Neural progenitor cell (in vitro differentiated cells): ENCODE data around the gene SRRM4.

ENCODE experiments used
- EZH2 ChIP-seq: fragments of 200-600 bp; sonication (generic); IDR thresholded peaks from 2 replicates; pipeline ENCODE4 v1.6.1; 2017; ENCODE audit warnings: antibody characterized with exemption, mild to moderate bottlenecking, moderate library complexity
- TF ChIP-seq, protein P1 (sequence below): fragments of 200-600 bp; sonication (generic); IDR thresholded peaks from 2 replicates; pipeline ENCODE4 v1.5.1; 2017; ENCODE audit warnings: antibody characterized with exemption, mild to moderate bottlenecking

DNA sequence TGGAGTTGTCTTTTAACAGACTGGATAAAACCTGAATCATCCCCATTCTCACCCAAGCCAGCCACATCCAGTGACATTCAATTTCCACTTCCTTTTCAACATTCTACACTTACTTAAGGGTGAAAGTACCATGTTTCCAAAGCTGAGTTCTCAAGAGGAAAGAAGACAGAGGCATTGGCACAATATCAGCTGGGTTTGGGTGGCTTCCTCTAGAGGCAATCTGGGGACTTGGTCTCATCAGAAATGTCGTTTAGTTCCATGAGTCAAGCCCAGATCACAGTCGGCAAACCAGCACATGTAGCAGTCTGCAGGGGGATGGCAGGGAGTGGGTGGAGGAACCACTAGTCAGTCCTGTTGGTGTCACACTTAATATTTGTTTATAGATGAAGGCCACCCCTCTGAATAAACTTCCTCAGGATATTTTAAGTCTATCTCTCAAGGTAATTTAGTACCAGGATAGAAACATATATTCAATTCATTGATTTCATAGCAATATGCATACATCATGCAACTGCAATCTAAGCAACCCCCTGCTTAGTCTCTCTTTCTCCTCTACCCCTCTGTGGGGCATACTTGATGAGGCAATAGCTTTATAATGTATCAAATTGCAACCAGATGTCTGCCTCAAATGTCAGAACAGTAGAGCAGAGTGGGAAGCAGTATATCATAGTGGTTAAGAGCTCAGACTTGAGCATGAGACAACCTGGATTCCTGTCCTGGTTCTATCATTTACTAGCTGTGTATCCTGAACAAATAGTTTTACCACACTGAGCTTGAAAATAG is 3.0 kb downstream of the SRRM4 start:
- no peak for TF ChIP-seq EZH2
- TF ChIP-seq, protein P1, sequence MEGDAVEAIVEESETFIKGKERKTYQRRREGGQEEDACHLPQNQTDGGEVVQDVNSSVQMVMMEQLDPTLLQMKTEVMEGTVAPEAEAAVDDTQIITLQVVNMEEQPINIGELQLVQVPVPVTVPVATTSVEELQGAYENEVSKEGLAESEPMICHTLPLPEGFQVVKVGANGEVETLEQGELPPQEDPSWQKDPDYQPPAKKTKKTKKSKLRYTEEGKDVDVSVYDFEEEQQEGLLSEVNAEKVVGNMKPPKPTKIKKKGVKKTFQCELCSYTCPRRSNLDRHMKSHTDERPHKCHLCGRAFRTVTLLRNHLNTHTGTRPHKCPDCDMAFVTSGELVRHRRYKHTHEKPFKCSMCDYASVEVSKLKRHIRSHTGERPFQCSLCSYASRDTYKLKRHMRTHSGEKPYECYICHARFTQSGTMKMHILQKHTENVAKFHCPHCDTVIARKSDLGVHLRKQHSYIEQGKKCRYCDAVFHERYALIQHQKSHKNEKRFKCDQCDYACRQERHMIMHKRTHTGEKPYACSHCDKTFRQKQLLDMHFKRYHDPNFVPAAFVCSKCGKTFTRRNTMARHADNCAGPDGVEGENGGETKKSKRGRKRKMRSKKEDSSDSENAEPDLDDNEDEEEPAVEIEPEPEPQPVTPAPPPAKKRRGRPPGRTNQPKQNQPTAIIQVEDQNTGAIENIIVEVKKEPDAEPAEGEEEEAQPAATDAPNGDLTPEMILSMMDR: no peak
